Esophagus muscularis mucosa (tissue), 4 donors: ENCODE data around the gene NTRK2. TPM values are rescaled to one million over a fixed set of nuclear protein-coding genes. Genes with fewer than 3 reads are reported as not detected.

ENCODE experiments used
- DNase-seq: peaks from one replicate; pipeline ENCODE4 v3.0.0-alpha.2; 2017; ENCODE audit errors: extremely low spot score
- H3K27ac ChIP-seq, 4 donors: fragments of 200-600 bp; sonication (generic); replicated peaks in 1 of 4; 1 replicate in 3 of 4; 2 replicates in 1 of 4; pipeline ENCODE4 v1.5.1; 2016 to 2019; ENCODE audit warnings: mild to moderate bottlenecking in 1 of 4
- H3K27me3 ChIP-seq, 4 donors: fragments of 200-600 bp; sonication (generic); one replicate each; pipeline versions ENCODE4 v1.5.1 to v1.6.0; 2016 to 2019
- H3K36me3 ChIP-seq, 4 donors: fragments of 200-600 bp; sonication (generic); one replicate each; pipeline ENCODE4 v1.5.1; 2016 to 2019
- H3K4me1 ChIP-seq, 4 donors: fragments of 200-600 bp; sonication (generic); one replicate each; pipeline ENCODE4 v1.5.1; 2016 to 2019
- H3K4me3 ChIP-seq, 4 donors: fragments of 200-600 bp; sonication (generic); 1 replicate in 2 of 4; 2 replicates in 2 of 4; pipeline ENCODE4 v1.5.1; 2016 to 2019; ENCODE audit warnings: mild to moderate bottlenecking in 4 of 4, moderate library complexity in 1 of 4
- H3K9me3 ChIP-seq, 4 donors: fragments of 200-600 bp; sonication (generic); 1 replicate in 3 of 4; 2 replicates in 1 of 4; pipeline ENCODE4 v1.5.1; 2016 to 2019
- EP300 ChIP-seq: sonication (generic); formaldehyde crosslinking; IDR thresholded peaks from one replicate; pipeline ENCODE4 v1.6.1; 2017; ENCODE audit warnings: antibody characterized with exemption
- POLR2A ChIP-seq: fragments of 450-650 bp; IDR thresholded peaks from one replicate; pipeline ENCODE4 v1.6.1; 2017; ENCODE audit warnings: antibody characterized with exemption, moderate library complexity, mild to moderate bottlenecking, low read depth
- POLR2AphosphoS5 ChIP-seq, 2 donors: sonication (generic); formaldehyde crosslinking; IDR thresholded peaks; one replicate each; pipeline ENCODE4 v1.6.1; 2017; ENCODE audit warnings: antibody characterized with exemption in 2 of 2
- WGBS: methylation state at CpG from one replicate; pipeline ENCODE4 v1.1.5; 2018; 5-methylcytosine and 5-hydroxymethylcytosine counted together
- intact Hi-C: fragments of 100-400 bp; cut with DNase I; formaldehyde crosslinking; loops from one replicate; pipeline ENCODE4 v1.15.1; 2023
- total RNA-seq, 4 donors: library from RNA; depleted of rRNA; stranded (reverse); fragments of >200 nt; gene quantifications; one replicate each; pipeline versions ENCODE4 v1.1.0 to v1.2.1, GENCODE V29; 2016
- TF ChIP-seq, protein P1 (sequence below), 3 experiments: fragments of 200-600 bp in 2 of 3; fragments of 450-650 bp in 1 of 3; sonication (generic) in 2 of 3; IDR thresholded peaks; one replicate each; pipeline ENCODE4 v1.5.1; 2017 to 2019; ENCODE audit warnings: antibody characterized with exemption in 3 of 3, mild to moderate bottlenecking in 2 of 3, moderate library complexity in 1 of 3

Gene NTRK2
- total RNA-seq, 4 donors from 2014 or later = 1.2 to 6.3 (median 5.5) TPM

DNA sequence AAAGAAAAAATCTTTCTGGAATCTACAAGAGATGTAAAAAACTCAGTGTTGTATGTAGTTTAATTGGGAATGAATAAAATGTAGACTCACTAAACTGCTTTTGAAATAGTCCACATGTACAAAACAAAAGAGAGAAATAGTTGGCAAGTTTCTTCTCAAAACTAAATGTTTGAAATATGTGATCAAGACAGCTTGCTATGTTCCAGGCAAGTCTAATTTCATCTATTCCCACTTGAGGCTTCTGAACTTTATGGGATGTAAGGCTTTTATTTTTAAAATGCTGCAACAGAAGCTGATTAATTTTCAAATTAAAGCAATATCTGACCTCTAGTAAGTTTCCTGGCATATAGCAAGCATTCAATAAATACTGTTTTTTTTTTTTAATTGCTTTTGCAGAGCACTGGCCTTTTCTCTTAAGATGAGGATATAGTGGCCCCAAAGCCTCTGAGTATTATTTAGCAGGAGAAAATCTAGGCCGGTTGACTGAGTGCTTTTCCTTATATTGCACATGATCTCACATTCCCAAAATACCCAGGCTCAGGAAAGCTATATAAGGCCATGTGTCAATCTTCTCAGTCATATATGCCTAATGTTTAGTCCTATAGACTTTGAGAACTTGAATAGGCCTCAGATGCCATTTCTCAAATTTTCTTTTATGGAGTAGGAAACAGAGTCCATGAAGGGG lies 183.2 kb downstream of the NTRK2 start:
- no peak for DNase-seq
- no peaks in the 10 kb centered on the region for H3K36me3 ChIP-seq
- no peaks in the 10 kb centered on the region for H3K9me3 ChIP-seq
- WGBS = 53% methylated on average over 1 of the region's 1 CpG
- intact Hi-C loops = no loop called here
- H3K27me3 ChIP-seq = no peaks in the 10 kb centered on the region
- peaks cover 36 to 61% (median 53%) of the 10 kb centered on the region in 4 donors for H3K4me1 ChIP-seq
- H3K4me3 ChIP-seq = no peak overlapping the region
- peak overlapping the region; percentile 36 to 75 (median 61) for H3K27ac ChIP-seq
- TF ChIP-seq, protein P1, sequence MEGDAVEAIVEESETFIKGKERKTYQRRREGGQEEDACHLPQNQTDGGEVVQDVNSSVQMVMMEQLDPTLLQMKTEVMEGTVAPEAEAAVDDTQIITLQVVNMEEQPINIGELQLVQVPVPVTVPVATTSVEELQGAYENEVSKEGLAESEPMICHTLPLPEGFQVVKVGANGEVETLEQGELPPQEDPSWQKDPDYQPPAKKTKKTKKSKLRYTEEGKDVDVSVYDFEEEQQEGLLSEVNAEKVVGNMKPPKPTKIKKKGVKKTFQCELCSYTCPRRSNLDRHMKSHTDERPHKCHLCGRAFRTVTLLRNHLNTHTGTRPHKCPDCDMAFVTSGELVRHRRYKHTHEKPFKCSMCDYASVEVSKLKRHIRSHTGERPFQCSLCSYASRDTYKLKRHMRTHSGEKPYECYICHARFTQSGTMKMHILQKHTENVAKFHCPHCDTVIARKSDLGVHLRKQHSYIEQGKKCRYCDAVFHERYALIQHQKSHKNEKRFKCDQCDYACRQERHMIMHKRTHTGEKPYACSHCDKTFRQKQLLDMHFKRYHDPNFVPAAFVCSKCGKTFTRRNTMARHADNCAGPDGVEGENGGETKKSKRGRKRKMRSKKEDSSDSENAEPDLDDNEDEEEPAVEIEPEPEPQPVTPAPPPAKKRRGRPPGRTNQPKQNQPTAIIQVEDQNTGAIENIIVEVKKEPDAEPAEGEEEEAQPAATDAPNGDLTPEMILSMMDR (IDR thresholded peaks at IDR 0.05) = no peak
- TF ChIP-seq EP300 = no peak
- TF ChIP-seq POLR2AphosphoS5 (IDR thresholded peaks at IDR 0.05) = no peak

DNA sequence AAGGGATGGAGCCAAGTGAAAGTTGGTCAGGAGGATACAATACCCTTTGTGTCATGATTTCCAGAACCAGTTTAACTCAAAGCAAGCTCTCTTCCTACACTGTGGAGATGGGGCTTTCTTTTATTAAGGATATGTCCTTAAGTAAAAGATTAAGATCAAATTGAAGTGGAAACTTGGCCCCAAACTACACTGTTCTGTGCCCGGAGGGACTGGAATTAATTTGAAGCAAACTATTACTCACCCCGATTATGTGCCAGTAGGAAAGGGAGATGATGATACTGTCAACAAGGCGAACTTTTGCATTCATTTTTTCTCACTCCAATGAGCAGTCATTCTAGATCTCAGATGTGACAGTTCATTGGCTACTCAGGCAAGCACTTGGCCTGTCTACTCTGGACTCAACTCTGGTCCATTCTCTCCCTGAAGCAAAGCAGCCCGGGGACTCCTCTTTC lies 186.7 kb downstream of the NTRK2 start:
- Histone ChIP-seq H3K4me1 (peaks cover 34 to 61% (median 48%) of the 10 kb centered on the region in 4 donors), H3K4me3 (no peak overlapping the region), H3K27me3 (no peaks in the 10 kb centered on the region), H3K9me3 (no peaks in the 10 kb centered on the region), H3K36me3 (no peaks in the 10 kb centered on the region), H3K27ac (peak overlapping the region; percentile 10 to 56 (median 36))
- no peak for DNase-seq
- WGBS = 14% methylated on average over 4 of the region's 4 CpGs
- intact Hi-C loops = no loop called here
- no peak for TF ChIP-seq EP300
- peak in 1 of 2 donors; percentile 28 for TF ChIP-seq POLR2AphosphoS5 (IDR thresholded peaks at IDR 0.05)
- TF ChIP-seq POLR2A = no peak
- TF ChIP-seq, protein P1 (IDR thresholded peaks at IDR 0.05) = no peak

DNA sequence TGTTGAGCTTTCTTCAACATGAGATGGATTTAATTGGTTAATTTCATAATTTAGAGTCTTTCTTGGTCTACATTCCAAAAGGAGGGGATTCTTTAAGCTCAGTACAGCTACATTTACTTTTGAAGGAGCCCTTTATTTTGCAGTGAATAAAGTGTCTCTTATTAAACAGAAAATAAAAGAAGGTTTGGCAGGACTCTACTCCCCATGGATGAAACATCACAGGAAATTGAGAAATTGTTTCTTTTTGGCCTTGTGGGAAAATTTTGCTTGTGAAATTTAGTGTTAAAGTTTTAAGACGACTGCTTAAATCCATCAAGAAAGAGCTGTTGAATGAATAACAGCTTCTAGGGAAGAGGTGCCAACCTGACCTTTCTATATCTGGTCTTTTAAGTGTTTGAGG lies 187.7 kb downstream of the NTRK2 start:
- no peak overlapping the region for H3K4me3 ChIP-seq
- TF ChIP-seq POLR2AphosphoS5 (IDR thresholded peaks at IDR 0.05) (no peak), POLR2A (no peak), EP300 (no peak)
- TF ChIP-seq, protein P1 (IDR thresholded peaks at IDR 0.05) = no peak
- H3K27ac ChIP-seq = peak overlapping the region in 3 of 4 donors; percentile 34 to 56 (median 39)
- H3K9me3 ChIP-seq = no peaks in the 10 kb centered on the region
- H3K36me3 ChIP-seq = no peaks in the 10 kb centered on the region
- H3K27me3 ChIP-seq = no peaks in the 10 kb centered on the region
- WGBS = 57% methylated on average over 1 of the region's 1 CpG
- DNase-seq = no peak
- intact Hi-C loops = no loop called here
- H3K4me1 ChIP-seq = peaks cover 26 to 51% (median 38%) of the 10 kb centered on the region in 4 donors

DNA sequence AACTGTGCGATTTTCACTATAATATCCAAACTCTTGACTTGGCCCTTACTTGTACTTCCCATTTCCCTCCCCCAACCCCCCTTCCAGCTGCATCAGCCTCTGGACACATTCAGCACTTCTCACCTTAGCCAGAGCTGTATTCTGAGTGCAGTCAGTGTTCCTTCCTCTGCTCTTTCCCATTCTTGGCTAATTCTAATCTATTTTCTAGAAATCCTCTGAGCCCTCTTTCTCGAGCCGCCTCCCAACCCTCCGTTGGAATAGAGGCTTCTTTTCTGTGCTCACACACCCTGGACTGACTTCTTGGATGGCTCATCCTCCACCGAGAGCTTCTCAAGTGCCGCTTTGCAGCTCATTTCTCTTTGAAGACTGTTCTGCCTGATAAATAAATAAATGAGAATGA lies 188.8 kb downstream of the NTRK2 start:
- H3K9me3 ChIP-seq = no peaks in the 10 kb centered on the region
- H3K27me3 ChIP-seq = no peaks in the 10 kb centered on the region
- no peak overlapping the region for H3K4me3 ChIP-seq
- peak overlapping the region in 1 of 4 donors; percentile 56 for H3K27ac ChIP-seq
- intact Hi-C loops = no loop called here
- 59% methylated on average over 6 of the region's 6 CpGs for WGBS
- peaks cover 18 to 39% (median 29%) of the 10 kb centered on the region in 4 donors for H3K4me1 ChIP-seq
- TF ChIP-seq POLR2AphosphoS5 (IDR thresholded peaks at IDR 0.05) (no peak), EP300 (no peak)
- TF ChIP-seq, protein P1 (IDR thresholded peaks at IDR 0.05) = no peak
- DNase-seq = no peak
- H3K36me3 ChIP-seq = no peaks in the 10 kb centered on the region
